GM10248 (cell line): ENCODE results near the gene TNFAIP3.
"Not testable (repeated sequence)": the region's sequence is repeated elsewhere in the genome, so short reads cannot be mapped to it uniquely, and the experiment has no call there.

Experiments
- CTCF ChIA-PET: fragments of 300-600 bp; sonication (Branson Sonifier 250); formaldehyde crosslinking; extraction: SDS; loops from one replicate; lab custom pipeline; 2021; ENCODE audit warnings: antibody characterized with exemption; lab: Yijun Ruan, JAX
- POLR2A ChIA-PET: fragments of 350-650 bp; sonication (Branson Sonifier 250); formaldehyde crosslinking; extraction: SDS; loops from one replicate; lab custom pipeline; 2020; ENCODE audit warnings: antibody characterized with exemption; lab: Yijun Ruan, JAX
- DNase-seq: peaks from one replicate; pipeline ENCODE4 v3.0.0; 2012; ENCODE audit errors: extremely low spot score
- CTCF ChIP-seq: IDR thresholded peaks from 2 replicates; pipeline ENCODE4 v1.5.1; 2012; ENCODE audit warnings: mild to moderate bottlenecking, low read depth; ENCODE audit errors: extremely low read depth, missing control alignments, control extremely low read depth

TNFAIP3 gene

GRCh38 chr6:137830511-137830911, 36.5 kb upstream of the TNFAIP3 start:
- ChIA-PET POLR2A (interaction anchor here (0.6 kb wide), 2 partner anchors 26 to 54 kb away, joined by 3 read pairs; no protein-coding TSS in a partner anchor), CTCF (interaction anchor here (0.6 to 1.5 kb wide), 5 partner anchors 10 to 176 kb away, joined by 3 to 4 read pairs (median 3); no protein-coding TSS in a partner anchor)
- no peak for TF ChIP-seq CTCF
- no peak for DNase-seq

GRCh38 chr6:137832110-137832509, 34.9 kb upstream of the TNFAIP3 start:
- CTCF ChIA-PET = interaction anchor here (1.0 to 1.5 kb wide), 5 partner anchors 7 to 36 kb away, joined by 3 to 4 read pairs (median 3); partner anchors contain the start of gene TNFAIP3
- no peak for TF ChIP-seq CTCF
- POLR2A ChIA-PET = no interaction called here
- no peak for DNase-seq

- ChIA-PET CTCF (interaction anchor here (1.2 kb wide), 1 partner anchor 24 kb away, joined by 3 read pairs; no protein-coding TSS in a partner anchor), POLR2A (no interaction called here)
- DNase-seq = no peak
- TF ChIP-seq CTCF = no peak
These were observed 32.6 kb upstream of the TNFAIP3 start for GRCh38 chr6:137834508-137834907.

- POLR2A ChIA-PET = no interaction called here
- no peak for TF ChIP-seq CTCF
- CTCF ChIA-PET = interaction anchor here (0.9 to 1.5 kb wide), 10 partner anchors 9 to 132 kb away, joined by 3 to 5 read pairs (median 4); partner anchors contain the start of gene TNFAIP3
- DNase-seq = no peak
These were observed 30.3 kb upstream of the TNFAIP3 start for GRCh38 chr6:137836788-137837187.

GRCh38 chr6:137838090-137838489, 29.0 kb upstream of the TNFAIP3 start:
- POLR2A ChIA-PET = not testable (repeated sequence)

GRCh38 chr6:137838597-137838996, 28.5 kb upstream of the TNFAIP3 start:
- DNase-seq, POLR2A ChIA-PET, CTCF ChIA-PET: not testable (repeated sequence)

More at GRCh38 chr6:137838090-137838489, 29.0 kb upstream of the TNFAIP3 start:
- CTCF ChIA-PET, DNase-seq: not testable (repeated sequence)

GRCh38 chr6:137839076-137839475, 28.0 kb upstream of the TNFAIP3 start:
- no peak for DNase-seq
- CTCF ChIA-PET = interaction anchor here (1.9 kb wide), 1 partner anchor 29 kb away, joined by 4 read pairs; the partner anchor contains the start of gene TNFAIP3
- no peak for TF ChIP-seq CTCF
- POLR2A ChIA-PET = no interaction called here
